ENCODE data around the gene AGTRAP. TPM values are rescaled to one million over a fixed set of nuclear protein-coding genes. Genes with fewer than 3 reads are reported as not detected.

AGTRAP gene
- total and polyA plus RNA-seq, 2 donors (not counting 3 experiments of a cell fraction or from before 2014, with no cell fraction given), result 41.6 to 101 TPM

DNA sequence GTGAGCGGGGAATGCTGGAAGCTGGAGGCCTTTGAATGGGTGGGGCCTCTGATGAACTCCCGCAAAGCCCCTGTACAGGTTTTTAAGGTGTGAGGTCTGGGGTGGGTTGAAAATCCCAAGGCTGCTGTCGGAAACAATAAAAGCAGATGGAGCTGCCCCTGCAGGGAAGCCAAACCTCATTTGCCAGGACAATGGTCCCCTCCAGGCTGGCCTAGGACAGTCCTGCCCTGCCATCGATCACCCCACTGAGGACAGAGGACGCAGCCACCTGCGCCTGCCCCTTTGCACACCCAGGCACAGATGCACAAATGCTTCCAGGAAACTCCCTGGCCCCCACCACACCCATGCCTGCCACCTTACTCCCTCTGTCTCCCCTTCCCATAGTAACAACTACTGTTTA lies 40.1 kb upstream of the AGTRAP start:
- no peaks in the 10 kb centered on the region for H3K36me3 ChIP-seq (ENCODE audit: control insufficient read depth in 2 of 2, extremely low read depth in 1 of 2, insufficient read depth in 2 of 2, low read length in 2 of 2)

DNA sequence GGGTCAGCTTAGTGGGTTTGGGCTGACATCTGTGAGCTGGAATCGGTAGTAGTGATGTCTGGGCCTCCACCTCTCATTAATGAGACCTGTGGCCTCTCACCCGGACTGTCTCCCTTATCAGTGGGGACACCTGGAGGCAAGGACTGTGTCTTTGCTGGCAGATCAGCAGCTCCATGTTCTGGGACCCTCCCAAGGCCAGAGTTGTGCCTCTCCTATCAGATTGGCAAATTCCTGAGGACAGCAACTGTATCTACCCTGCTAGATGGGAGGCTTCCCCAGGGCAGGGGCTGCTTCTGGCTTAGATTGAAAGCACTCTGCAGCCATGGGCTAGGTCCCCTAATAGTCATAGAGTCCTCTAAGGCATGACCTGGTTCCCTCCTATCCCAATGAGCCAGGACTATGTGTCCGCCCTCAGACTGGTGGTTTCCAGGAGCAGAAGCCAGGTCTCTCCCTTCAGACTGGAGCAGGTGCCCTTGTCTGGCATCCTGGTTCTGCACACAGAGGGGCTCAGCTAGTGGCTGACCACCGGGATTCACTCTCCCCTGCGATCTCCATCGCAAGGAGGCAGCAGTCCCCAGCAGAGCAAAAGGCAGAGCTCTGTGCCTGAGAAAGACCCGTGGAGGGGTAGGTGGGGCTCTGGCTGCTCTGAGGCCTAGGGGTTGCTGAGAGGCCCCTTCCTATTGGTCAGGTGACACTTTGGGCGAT lies 38.6 kb upstream of the AGTRAP start:
- H4K20me1 ChIP-seq (replicated peaks; ENCODE audit: control insufficient read depth, extremely low read depth, insufficient read depth, low read length), result no peaks in the 10 kb centered on the region
- no peak overlapping the region for H3K9ac ChIP-seq (replicated peaks; ENCODE audit: extremely low read depth, insufficient read depth, low read length)
- H3K9me3 ChIP-seq (replicated peaks; ENCODE audit: control insufficient read depth, insufficient read depth, low read length), result no peaks in the 10 kb centered on the region
- dilution Hi-C loops (cut with MboI; ENCODE audit: extremely low pct_ligation_motif_present, low sequenced_read_pairs), result no loop called here
- DNase-seq (ENCODE audit: low read depth, low spot score), result no peak
- H3K4me3 ChIP-seq (replicated peaks in 1 of 3; ENCODE audit: insufficient read depth in 1 of 3, low read depth in 1 of 3, low read length in 3 of 3), result no peak overlapping the region
- intact Hi-C loops (cut with micrococcal nuclease), result no loop called here
- POLR2A ChIA-PET, result no interaction called here
- H3K27ac ChIP-seq (ENCODE audit: insufficient read depth, low read depth, low read length), result no peak overlapping the region
- H3K9me1 ChIP-seq (replicated peaks; ENCODE audit: control insufficient read depth, extremely low read depth, insufficient read depth, low read length), result no peaks in the 10 kb centered on the region
- no peak overlapping the region for H3K4me2 ChIP-seq (ENCODE audit: insufficient read depth, low read length)
- H3K36me3 ChIP-seq (ENCODE audit: control insufficient read depth in 2 of 2, extremely low read depth in 1 of 2, insufficient read depth in 2 of 2, low read length in 2 of 2), result no peaks in the 10 kb centered on the region
- peaks cover 16% of the 10 kb centered on the region for H3K4me1 ChIP-seq (ENCODE audit: control insufficient read depth, extremely low read depth, insufficient read depth, low read length)
- peaks cover 12 to 16% of the 10 kb centered on the region in 2 experiments for H3K27me3 ChIP-seq (ENCODE audit: control insufficient read depth in 2 of 2, insufficient read depth in 2 of 2, low read length in 2 of 2)
- FAIRE-seq, result no peak
- peak; percentile 9 for TF ChIP-seq EZH2 (IDR thresholded peaks at IDR 0.05; ENCODE audit: borderline replicate concordance, low read depth, low read length, severe bottlenecking)
- TF ChIP-seq POLR2AphosphoS5 (IDR thresholded peaks at IDR 0.05; ENCODE audit: insufficient read depth, low read depth, low read length), result no peak
- no peak for TF ChIP-seq MYC (IDR thresholded peaks at IDR 0.05; ENCODE audit: low read depth, low read length)
- CTCF ChIA-PET, result interaction anchor here (1.6 to 1.8 kb wide), 2 partner anchors 14 to 33 kb away, joined by 5 to 6 read pairs; partner anchors contain the start of gene FBXO6
- H2AFZ ChIP-seq (ENCODE audit: low read depth, low read length), result no peak overlapping the region
- H3K79me2 ChIP-seq (ENCODE audit: control insufficient read depth, insufficient read depth, low read length), result no peaks in the 10 kb centered on the region
- no TSS peak for BruUV-seq (replicated peaks)

More for the DNA sequence above, 40.1 kb upstream of the AGTRAP start:
- Histone ChIP-seq H2AFZ (ENCODE audit: low read depth, low read length) (no peak overlapping the region), H3K9ac (replicated peaks; ENCODE audit: extremely low read depth, insufficient read depth, low read length) (no peak overlapping the region), H3K4me3 (replicated peaks in 1 of 3; ENCODE audit: insufficient read depth in 1 of 3, low read depth in 1 of 3, low read length in 3 of 3) (no peak overlapping the region), H4K20me1 (replicated peaks; ENCODE audit: control insufficient read depth, extremely low read depth, insufficient read depth, low read length) (no peaks in the 10 kb centered on the region), H3K9me3 (replicated peaks; ENCODE audit: control insufficient read depth, insufficient read depth, low read length) (no peaks in the 10 kb centered on the region), H3K4me2 (ENCODE audit: insufficient read depth, low read length) (no peak overlapping the region), H3K4me1 (ENCODE audit: control insufficient read depth, extremely low read depth, insufficient read depth, low read length) (peaks cover 16% of the 10 kb centered on the region), H3K9me1 (replicated peaks; ENCODE audit: control insufficient read depth, extremely low read depth, insufficient read depth, low read length) (no peaks in the 10 kb centered on the region), H3K27ac (ENCODE audit: insufficient read depth, low read depth, low read length) (no peak overlapping the region), H3K79me2 (ENCODE audit: control insufficient read depth, insufficient read depth, low read length) (no peaks in the 10 kb centered on the region), H3K27me3 (ENCODE audit: control insufficient read depth in 2 of 2, insufficient read depth in 2 of 2, low read length in 2 of 2) (peaks cover 19 to 21% of the 10 kb centered on the region in 2 experiments)
- ChIA-PET POLR2A (no interaction called here), CTCF (interaction anchor here (3.7 kb wide), 1 partner anchor 32 kb away, joined by 24 read pairs; the partner anchor contains the start of gene FBXO6)
- TF ChIP-seq POLR2AphosphoS5 (IDR thresholded peaks at IDR 0.05; ENCODE audit: insufficient read depth, low read depth, low read length) (no peak), POLR2A (IDR thresholded peaks at IDR 0.05; ENCODE audit: low read depth, low read length) (no peak), JUN (IDR thresholded peaks at IDR 0.05; ENCODE audit: borderline replicate concordance, insufficient read depth, insufficient read length, low read depth) (no peak), EZH2 (IDR thresholded peaks at IDR 0.05; ENCODE audit: borderline replicate concordance, low read depth, low read length, severe bottlenecking) (no peak)
- dilution Hi-C loops (cut with MboI; ENCODE audit: extremely low pct_ligation_motif_present, low sequenced_read_pairs), result no loop called here
- BruUV-seq (replicated peaks), result no TSS peak
- intact Hi-C loops (cut with micrococcal nuclease), result no loop called here
- FAIRE-seq (no peak), DNase-seq (ENCODE audit: low read depth, low spot score) (no peak)
